ENCODE measurements around the gene ANKRD50.

Gene ANKRD50

DNA sequence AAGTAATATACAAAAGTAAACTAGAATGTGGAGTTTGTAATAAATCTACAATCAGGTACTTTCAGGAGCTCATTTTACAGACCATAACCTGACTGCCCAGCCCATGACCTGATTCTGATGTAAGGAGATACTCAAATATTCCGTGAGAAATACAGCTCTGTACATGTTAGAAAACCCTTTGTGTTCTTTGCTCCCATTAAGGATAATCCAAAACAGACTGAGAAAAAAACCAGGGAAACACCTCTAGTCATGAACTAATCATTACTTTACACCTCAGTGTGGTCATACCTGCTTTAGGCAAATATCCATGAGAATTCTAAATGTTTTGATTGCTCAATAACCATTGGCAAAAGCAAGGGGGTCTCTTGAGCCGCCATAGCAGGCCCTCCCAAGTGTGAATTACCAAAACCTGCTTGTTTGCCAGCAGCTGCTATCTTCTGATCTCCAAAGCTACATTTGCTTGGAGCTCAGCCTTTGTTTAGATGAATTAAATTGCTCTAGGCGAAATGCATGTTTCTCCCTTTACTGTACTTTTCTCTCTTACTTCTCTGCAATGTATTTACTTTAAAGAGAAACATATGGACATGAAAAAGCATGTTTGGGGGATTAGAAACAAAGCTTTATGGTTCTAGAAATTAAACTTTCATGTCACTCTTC is 79.1 kb downstream of the ANKRD50 start:
- ChIA-PET POLR2A (no interaction called here), CTCF (no interaction called here)
- TF ChIP-seq ARNT (IDR thresholded peaks at IDR 0.05) (no peak), L3MBTL2 (conservative IDR thresholded peaks at IDR 0.05) (no peak), ZNF384 (IDR thresholded peaks at IDR 0.05) (no peak), SUZ12 (IDR thresholded peaks at IDR 0.05) (no peak), FOXM1 (IDR thresholded peaks at IDR 0.05; ENCODE audit: borderline replicate concordance) (no peak), FOXA1 (IDR thresholded peaks at IDR 0.05) (no peak), TARDBP (IDR thresholded peaks at IDR 0.05) (no peak), BHLHE40 (IDR thresholded peaks at IDR 0.05; ENCODE audit: borderline replicate concordance) (no peak)
- TF ChIP-seq, protein P1, sequence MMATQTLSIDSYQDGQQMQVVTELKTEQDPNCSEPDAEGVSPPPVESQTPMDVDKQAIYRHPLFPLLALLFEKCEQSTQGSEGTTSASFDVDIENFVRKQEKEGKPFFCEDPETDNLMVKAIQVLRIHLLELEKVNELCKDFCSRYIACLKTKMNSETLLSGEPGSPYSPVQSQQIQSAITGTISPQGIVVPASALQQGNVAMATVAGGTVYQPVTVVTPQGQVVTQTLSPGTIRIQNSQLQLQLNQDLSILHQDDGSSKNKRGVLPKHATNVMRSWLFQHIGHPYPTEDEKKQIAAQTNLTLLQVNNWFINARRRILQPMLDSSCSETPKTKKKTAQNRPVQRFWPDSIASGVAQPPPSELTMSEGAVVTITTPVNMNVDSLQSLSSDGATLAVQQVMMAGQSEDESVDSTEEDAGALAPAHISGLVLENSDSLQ (IDR thresholded peaks at IDR 0.05): no peak
- no peak for DNase-seq (ENCODE audit: extremely low spot score)

DNA sequence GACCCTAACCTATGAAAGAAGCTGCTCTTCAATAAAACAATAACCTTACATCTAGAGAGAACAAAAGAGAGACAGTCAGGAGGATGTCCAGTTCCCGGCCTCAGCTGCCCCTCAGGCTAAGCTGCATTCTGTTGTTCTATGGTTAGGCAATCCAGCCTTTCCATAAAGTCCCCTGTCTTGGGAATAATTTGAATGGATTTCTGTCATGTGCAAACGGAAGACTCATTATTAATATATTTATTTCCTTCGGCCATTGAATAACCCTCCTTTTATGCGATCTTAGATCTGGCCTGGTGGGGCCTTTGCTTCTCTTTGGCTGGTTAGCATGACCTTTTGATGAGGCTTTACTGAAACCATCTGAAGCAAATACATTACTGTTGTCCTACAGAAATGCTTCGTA is 80.1 kb downstream of the ANKRD50 start:
- CTCF ChIA-PET: no interaction called here
- TF ChIP-seq ARNT (IDR thresholded peaks at IDR 0.05): no peak
- TF ChIP-seq FOXK2 (IDR thresholded peaks at IDR 0.05): no peak
- TF ChIP-seq ELF4 (IDR thresholded peaks at IDR 0.05): no peak
- no peak for TF ChIP-seq FOXM1 (IDR thresholded peaks at IDR 0.05; ENCODE audit: borderline replicate concordance)
- TF ChIP-seq SP1 (IDR thresholded peaks at IDR 0.05): no peak
- no peak for TF ChIP-seq FOXA1 (IDR thresholded peaks at IDR 0.05)
- TF ChIP-seq L3MBTL2 (conservative IDR thresholded peaks at IDR 0.05): no peak
- TF ChIP-seq BHLHE40 (IDR thresholded peaks at IDR 0.05; ENCODE audit: borderline replicate concordance): no peak
- TF ChIP-seq, protein P1 (IDR thresholded peaks at IDR 0.05): no peak
- no peak for TF ChIP-seq LEF1 (IDR thresholded peaks at IDR 0.05; ENCODE audit: borderline replicate concordance)
- no peak for TF ChIP-seq HDGF (IDR thresholded peaks at IDR 0.05; ENCODE audit: borderline replicate concordance)
- no peak for TF ChIP-seq TARDBP (IDR thresholded peaks at IDR 0.05)
- TF ChIP-seq SUZ12 (IDR thresholded peaks at IDR 0.05): no peak
- no peak for TF ChIP-seq NFRKB (IDR thresholded peaks at IDR 0.05)
- no peak for TF ChIP-seq ZNF384 (IDR thresholded peaks at IDR 0.05)
- no peak for TF ChIP-seq CTBP1 (IDR thresholded peaks at IDR 0.05; ENCODE audit: borderline replicate concordance)
- POLR2A ChIA-PET: no interaction called here
- DNase-seq (ENCODE audit: extremely low spot score): no peak

DNA sequence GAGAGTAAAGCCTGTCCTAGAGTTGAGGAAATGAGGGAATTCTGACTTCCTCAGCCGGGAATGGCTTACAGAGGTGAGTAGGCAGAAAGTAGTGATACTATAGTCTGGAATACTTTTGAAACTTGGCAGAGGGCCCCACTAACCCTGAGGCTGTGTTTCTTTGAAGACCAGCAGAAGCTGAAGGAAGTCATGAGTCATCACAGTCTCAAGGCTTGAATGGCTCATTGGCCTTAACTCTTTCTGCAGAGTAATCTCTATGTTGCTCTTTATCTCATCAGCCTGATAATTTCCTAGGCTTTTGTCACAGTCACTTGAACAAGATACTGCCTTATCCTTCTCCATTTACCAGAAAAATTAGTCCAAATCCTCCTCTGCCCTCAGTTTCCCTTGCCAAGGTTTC is 80.8 kb downstream of the ANKRD50 start:
- ChIA-PET POLR2A (no interaction called here), CTCF (no interaction called here)
- TF ChIP-seq ELF4 (IDR thresholded peaks at IDR 0.05): no peak
- no peak for TF ChIP-seq ARNT (IDR thresholded peaks at IDR 0.05)
- TF ChIP-seq LEF1 (IDR thresholded peaks at IDR 0.05; ENCODE audit: borderline replicate concordance): no peak
- no peak for TF ChIP-seq TARDBP (IDR thresholded peaks at IDR 0.05)
- no peak for TF ChIP-seq HDGF (IDR thresholded peaks at IDR 0.05; ENCODE audit: borderline replicate concordance)
- TF ChIP-seq BHLHE40 (IDR thresholded peaks at IDR 0.05; ENCODE audit: borderline replicate concordance): no peak
- no peak for TF ChIP-seq SUZ12 (IDR thresholded peaks at IDR 0.05)
- TF ChIP-seq L3MBTL2 (conservative IDR thresholded peaks at IDR 0.05): no peak
- no peak for TF ChIP-seq FOXM1 (IDR thresholded peaks at IDR 0.05; ENCODE audit: borderline replicate concordance)
- TF ChIP-seq CTBP1 (IDR thresholded peaks at IDR 0.05; ENCODE audit: borderline replicate concordance): no peak
- TF ChIP-seq, protein P1 (IDR thresholded peaks at IDR 0.05): no peak
- TF ChIP-seq FOXK2 (IDR thresholded peaks at IDR 0.05): no peak
- no peak for TF ChIP-seq NFRKB (IDR thresholded peaks at IDR 0.05)
- no peak for TF ChIP-seq FOXA1 (IDR thresholded peaks at IDR 0.05)
- no peak for TF ChIP-seq ZNF384 (IDR thresholded peaks at IDR 0.05)
- no peak for TF ChIP-seq SP1 (IDR thresholded peaks at IDR 0.05)
- DNase-seq (ENCODE audit: extremely low spot score): peak; percentile 15

DNA sequence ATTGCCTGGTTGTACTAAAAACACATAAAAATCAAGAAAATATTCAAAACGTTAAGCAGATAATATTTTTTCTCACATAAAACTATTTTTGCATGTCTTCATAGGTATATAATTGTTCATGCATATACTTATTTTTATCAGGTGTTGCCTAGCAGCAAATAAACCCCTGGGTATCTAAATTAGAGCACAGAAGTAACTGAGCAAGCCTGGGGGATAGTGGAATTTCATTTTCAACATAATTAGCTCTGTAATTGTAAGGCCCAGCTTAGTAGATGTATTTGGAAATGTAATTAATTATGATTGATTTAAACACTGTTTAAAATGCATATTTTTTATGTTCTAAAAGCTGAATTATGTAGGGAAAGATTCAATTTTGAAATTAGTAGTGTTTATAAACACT is 82.9 kb downstream of the ANKRD50 start:
- DNase-seq (ENCODE audit: extremely low spot score): no peak
- CTCF ChIA-PET: no interaction called here
- POLR2A ChIA-PET: no interaction called here
- no peak for TF ChIP-seq LEF1 (IDR thresholded peaks at IDR 0.05; ENCODE audit: borderline replicate concordance)
- TF ChIP-seq SUZ12 (IDR thresholded peaks at IDR 0.05): no peak
- TF ChIP-seq ARNT (IDR thresholded peaks at IDR 0.05): no peak
- TF ChIP-seq NFRKB (IDR thresholded peaks at IDR 0.05): no peak
- TF ChIP-seq TARDBP (IDR thresholded peaks at IDR 0.05): no peak
- no peak for TF ChIP-seq FOXA1 (IDR thresholded peaks at IDR 0.05)
- TF ChIP-seq FOXK2 (IDR thresholded peaks at IDR 0.05): no peak
- no peak for TF ChIP-seq BHLHE40 (IDR thresholded peaks at IDR 0.05; ENCODE audit: borderline replicate concordance)
- TF ChIP-seq L3MBTL2 (conservative IDR thresholded peaks at IDR 0.05): no peak
- TF ChIP-seq FOXM1 (IDR thresholded peaks at IDR 0.05; ENCODE audit: borderline replicate concordance): no peak
- no peak for TF ChIP-seq CTBP1 (IDR thresholded peaks at IDR 0.05; ENCODE audit: borderline replicate concordance)
- TF ChIP-seq HDGF (IDR thresholded peaks at IDR 0.05; ENCODE audit: borderline replicate concordance): no peak
- TF ChIP-seq SP1 (IDR thresholded peaks at IDR 0.05): no peak
- TF ChIP-seq, protein P1 (IDR thresholded peaks at IDR 0.05): no peak

All from HEK293T (cell line).